Neural cell (in vitro differentiated cells): Measurements from ENCODE around the gene DDA1.

ENCODE experiments used
- EZH2 ChIP-seq: fragments of 200-600, 300-800 bp; shearing (Covaris generic), sonication (generic); IDR thresholded peaks from 2 replicates; pipeline ENCODE4 v1.6.1; 2014; ENCODE audit warnings: antibody characterized with exemption, low read length, borderline replicate concordance, mild to moderate bottlenecking; ENCODE audit not compliant: insufficient read depth, poor library complexity, severe bottlenecking
- SMC3 ChIP-seq: fragments of 450-650 bp; conservative IDR thresholded peaks from 2 replicates; pipeline ENCODE4 v1.6.1; 2014; ENCODE audit warnings: antibody characterized with exemption, mild to moderate bottlenecking, moderate library complexity; ENCODE audit not compliant: poor library complexity
- TAF1 ChIP-seq: IDR thresholded peaks from 2 replicates; pipeline ENCODE4 v1.6.1; 2012; ENCODE audit warnings: low read depth
- TF ChIP-seq, protein P1 (sequence below): IDR thresholded peaks from 2 replicates; pipeline ENCODE4 v1.6.1; 2012; ENCODE audit warnings: borderline replicate concordance
- TF ChIP-seq, protein P2 (sequence below): fragments of 450-650 bp; IDR thresholded peaks from 2 replicates; pipeline ENCODE4 v1.5.1; 2014; ENCODE audit warnings: antibody characterized with exemption, mild to moderate bottlenecking, moderate library complexity; ENCODE audit not compliant: poor library complexity, severe bottlenecking

DNA sequence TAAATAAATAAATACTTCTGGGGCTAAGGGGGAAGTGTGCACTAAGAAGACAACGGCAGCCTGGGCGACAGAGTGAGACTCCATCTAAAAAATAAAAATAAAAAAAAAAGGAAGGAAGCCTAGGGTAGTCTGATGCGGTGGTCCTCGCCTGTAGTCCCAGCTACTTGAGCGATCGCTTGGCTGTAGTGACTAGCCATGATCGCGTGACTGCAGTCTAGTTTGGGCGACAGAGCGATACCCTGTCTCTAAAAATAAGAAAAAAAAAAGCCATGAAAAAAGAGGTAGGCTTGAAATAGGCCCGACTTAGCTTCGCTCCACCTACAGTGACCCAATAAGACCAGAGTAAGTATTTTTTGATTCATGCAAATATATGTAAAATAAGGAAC is 42.8 kb upstream of the DDA1 start:
- TF ChIP-seq TAF1 (no peak), EZH2 (no peak), SMC3 (no peak)
- TF ChIP-seq, protein P1, sequence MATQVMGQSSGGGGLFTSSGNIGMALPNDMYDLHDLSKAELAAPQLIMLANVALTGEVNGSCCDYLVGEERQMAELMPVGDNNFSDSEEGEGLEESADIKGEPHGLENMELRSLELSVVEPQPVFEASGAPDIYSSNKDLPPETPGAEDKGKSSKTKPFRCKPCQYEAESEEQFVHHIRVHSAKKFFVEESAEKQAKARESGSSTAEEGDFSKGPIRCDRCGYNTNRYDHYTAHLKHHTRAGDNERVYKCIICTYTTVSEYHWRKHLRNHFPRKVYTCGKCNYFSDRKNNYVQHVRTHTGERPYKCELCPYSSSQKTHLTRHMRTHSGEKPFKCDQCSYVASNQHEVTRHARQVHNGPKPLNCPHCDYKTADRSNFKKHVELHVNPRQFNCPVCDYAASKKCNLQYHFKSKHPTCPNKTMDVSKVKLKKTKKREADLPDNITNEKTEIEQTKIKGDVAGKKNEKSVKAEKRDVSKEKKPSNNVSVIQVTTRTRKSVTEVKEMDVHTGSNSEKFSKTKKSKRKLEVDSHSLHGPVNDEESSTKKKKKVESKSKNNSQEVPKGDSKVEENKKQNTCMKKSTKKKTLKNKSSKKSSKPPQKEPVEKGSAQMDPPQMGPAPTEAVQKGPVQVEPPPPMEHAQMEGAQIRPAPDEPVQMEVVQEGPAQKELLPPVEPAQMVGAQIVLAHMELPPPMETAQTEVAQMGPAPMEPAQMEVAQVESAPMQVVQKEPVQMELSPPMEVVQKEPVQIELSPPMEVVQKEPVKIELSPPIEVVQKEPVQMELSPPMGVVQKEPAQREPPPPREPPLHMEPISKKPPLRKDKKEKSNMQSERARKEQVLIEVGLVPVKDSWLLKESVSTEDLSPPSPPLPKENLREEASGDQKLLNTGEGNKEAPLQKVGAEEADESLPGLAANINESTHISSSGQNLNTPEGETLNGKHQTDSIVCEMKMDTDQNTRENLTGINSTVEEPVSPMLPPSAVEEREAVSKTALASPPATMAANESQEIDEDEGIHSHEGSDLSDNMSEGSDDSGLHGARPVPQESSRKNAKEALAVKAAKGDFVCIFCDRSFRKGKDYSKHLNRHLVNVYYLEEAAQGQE: no peak
- TF ChIP-seq, protein P2, sequence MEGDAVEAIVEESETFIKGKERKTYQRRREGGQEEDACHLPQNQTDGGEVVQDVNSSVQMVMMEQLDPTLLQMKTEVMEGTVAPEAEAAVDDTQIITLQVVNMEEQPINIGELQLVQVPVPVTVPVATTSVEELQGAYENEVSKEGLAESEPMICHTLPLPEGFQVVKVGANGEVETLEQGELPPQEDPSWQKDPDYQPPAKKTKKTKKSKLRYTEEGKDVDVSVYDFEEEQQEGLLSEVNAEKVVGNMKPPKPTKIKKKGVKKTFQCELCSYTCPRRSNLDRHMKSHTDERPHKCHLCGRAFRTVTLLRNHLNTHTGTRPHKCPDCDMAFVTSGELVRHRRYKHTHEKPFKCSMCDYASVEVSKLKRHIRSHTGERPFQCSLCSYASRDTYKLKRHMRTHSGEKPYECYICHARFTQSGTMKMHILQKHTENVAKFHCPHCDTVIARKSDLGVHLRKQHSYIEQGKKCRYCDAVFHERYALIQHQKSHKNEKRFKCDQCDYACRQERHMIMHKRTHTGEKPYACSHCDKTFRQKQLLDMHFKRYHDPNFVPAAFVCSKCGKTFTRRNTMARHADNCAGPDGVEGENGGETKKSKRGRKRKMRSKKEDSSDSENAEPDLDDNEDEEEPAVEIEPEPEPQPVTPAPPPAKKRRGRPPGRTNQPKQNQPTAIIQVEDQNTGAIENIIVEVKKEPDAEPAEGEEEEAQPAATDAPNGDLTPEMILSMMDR: no peak
